Lung (tissue), 12 donors: ENCODE measurements around the gene IHH. TPM values are rescaled to one million over a fixed set of nuclear protein-coding genes. Genes with fewer than 3 reads are reported as not detected.

Experiments
- ATAC-seq: fragments of 200-7000 bp; cut with Tn5 transposase; one replicate; pipeline ENCODE4 v1.9.1; 2020; ENCODE audit warnings: moderate number of reproducible peaks; ENCODE audit not compliant: insufficient read depth, low FRiP score
- DNase-seq, 3 donors: peaks; one replicate each; pipeline ENCODE4 v3.0.0-alpha.2; 2013 to 2017
- H3K27ac ChIP-seq, 2 donors: one replicate each; pipeline ENCODE4 v1.5.1; 2013; ENCODE audit warnings: mild to moderate bottlenecking in 2 of 2, moderate library complexity in 2 of 2, control low read depth in 1 of 2, inconsistent platforms in 1 of 2, low read depth in 1 of 2, low read length in 1 of 2
- H3K27me3 ChIP-seq, 3 donors: one replicate each; pipeline ENCODE4 v1.5.1; 2013; ENCODE audit warnings: low read length in 2 of 3; ENCODE audit not compliant: control insufficient read depth in 3 of 3, insufficient read depth in 3 of 3
- H3K36me3 ChIP-seq, 4 donors: one replicate each; pipeline ENCODE4 v1.5.1; 2013; ENCODE audit warnings: low read length in 4 of 4, mild to moderate bottlenecking in 1 of 4, moderate library complexity in 1 of 4; ENCODE audit not compliant: control insufficient read depth in 4 of 4, insufficient read depth in 4 of 4
- H3K4me1 ChIP-seq, 5 donors: one replicate each; pipeline ENCODE4 v1.5.1; 2013; ENCODE audit warnings: low read length in 5 of 5, mild to moderate bottlenecking in 2 of 5, moderate library complexity in 1 of 5; ENCODE audit not compliant: control insufficient read depth in 5 of 5, insufficient read depth in 5 of 5
- H3K4me3 ChIP-seq: one replicate; pipeline ENCODE4 v1.5.1; 2013; ENCODE audit warnings: mild to moderate bottlenecking, control low read depth, moderate library complexity
- H3K9ac ChIP-seq, 2 donors: one replicate each; pipeline ENCODE4 v1.5.1; 2013; ENCODE audit warnings: low read length in 2 of 2, control low read depth in 1 of 2; ENCODE audit not compliant: insufficient read depth in 1 of 2
- H3K9me3 ChIP-seq, 4 donors: one replicate each; pipeline ENCODE4 v1.5.1; 2013; ENCODE audit warnings: low read length in 3 of 4, mild to moderate bottlenecking in 1 of 4, moderate library complexity in 1 of 4; ENCODE audit not compliant: control insufficient read depth in 4 of 4, insufficient read depth in 3 of 4
- WGBS, 2 donors: extraction: QIAGEN DNeasy Blood & Tissue Kit; methylation state at CpG; one replicate each; pipeline ENCODE4 v1.1.7; 2013; 5-methylcytosine and 5-hydroxymethylcytosine counted together
- polyA plus RNA-seq, 2 donors: library from polyadenylated mRNA; stranded (reverse); fragments of 200-250 nt; gene quantifications; one replicate each; pipeline ENCODE4 v1.2.1, GENCODE V29; 2013
- total RNA-seq, 2 donors: library from RNA; depleted of rRNA in 1 of 2; stranded (reverse); fragments of >200 nt in 1 of 2; gene quantifications; one replicate each; pipeline ENCODE4 v1.2.1, GENCODE V29; 2014 to 2021
- TF ChIP-seq, protein P1 (sequence below): IDR thresholded peaks from 2 replicates; pipeline ENCODE4 v1.5.1; 2012; ENCODE audit warnings: mild to moderate bottlenecking; ENCODE audit errors: control extremely low read depth, extremely low read depth
- donor health status: control.
- donor health status: control.
- donor health status: Bipolar disorder and iron deficiency.
- donor health status: healthy.
- donor health status: DM: yes; HTN: yes; CAD: no.

Gene IHH
- total and polyA plus RNA-seq, 4 donors: 0.55 to 4.4 (median 2.0) TPM

DNA sequence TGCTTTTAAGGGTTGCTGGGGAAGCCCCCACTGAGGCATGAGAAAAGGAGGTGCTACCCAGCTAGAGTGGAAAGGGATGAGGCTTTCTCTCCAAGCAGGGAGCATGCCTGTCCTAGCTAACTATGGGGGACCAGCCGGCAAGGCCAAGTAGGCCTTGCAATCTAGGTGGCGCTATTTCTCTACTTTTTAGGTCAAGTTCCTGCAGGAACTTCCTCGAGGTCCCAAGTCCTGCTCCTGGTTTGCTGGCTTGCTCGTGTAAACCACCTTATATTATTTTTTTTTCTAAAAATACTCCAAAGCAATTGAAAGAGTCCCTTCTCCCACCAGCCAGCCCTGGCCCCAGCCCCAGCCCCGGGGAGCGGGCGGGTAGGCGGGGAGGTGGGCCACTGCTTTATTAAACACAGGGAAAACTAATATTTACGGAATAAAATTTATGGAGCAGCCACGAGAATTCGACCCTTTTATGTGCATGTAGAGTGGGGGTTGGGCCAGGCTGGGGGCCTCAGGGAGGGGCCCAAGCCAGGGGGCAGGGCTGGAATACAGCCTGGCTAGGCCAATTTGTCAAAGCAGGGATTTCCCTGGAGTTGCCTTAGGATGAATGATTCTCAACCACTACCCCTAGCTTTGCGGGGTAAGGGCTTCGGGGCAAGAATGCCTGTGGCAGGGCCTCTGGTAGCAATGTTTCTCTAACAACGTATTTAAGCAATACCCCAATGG, 12.8 kb upstream of the IHH start:
- Histone ChIP-seq H3K36me3 (peaks cover 0 to 15% (median 7%) of the 10 kb centered on the region in 4 donors), H3K4me1 (no peaks in the 10 kb centered on the region), H3K27me3 (no peaks in the 10 kb centered on the region), H3K9me3 (no peaks in the 10 kb centered on the region), H3K27ac (no peak overlapping the region), H3K9ac (no peak overlapping the region), H3K4me3 (no peak overlapping the region)
- DNase-seq (peak; percentile 51 to 78 (median 59)), ATAC-seq (no peak)
- TF ChIP-seq, protein P1, sequence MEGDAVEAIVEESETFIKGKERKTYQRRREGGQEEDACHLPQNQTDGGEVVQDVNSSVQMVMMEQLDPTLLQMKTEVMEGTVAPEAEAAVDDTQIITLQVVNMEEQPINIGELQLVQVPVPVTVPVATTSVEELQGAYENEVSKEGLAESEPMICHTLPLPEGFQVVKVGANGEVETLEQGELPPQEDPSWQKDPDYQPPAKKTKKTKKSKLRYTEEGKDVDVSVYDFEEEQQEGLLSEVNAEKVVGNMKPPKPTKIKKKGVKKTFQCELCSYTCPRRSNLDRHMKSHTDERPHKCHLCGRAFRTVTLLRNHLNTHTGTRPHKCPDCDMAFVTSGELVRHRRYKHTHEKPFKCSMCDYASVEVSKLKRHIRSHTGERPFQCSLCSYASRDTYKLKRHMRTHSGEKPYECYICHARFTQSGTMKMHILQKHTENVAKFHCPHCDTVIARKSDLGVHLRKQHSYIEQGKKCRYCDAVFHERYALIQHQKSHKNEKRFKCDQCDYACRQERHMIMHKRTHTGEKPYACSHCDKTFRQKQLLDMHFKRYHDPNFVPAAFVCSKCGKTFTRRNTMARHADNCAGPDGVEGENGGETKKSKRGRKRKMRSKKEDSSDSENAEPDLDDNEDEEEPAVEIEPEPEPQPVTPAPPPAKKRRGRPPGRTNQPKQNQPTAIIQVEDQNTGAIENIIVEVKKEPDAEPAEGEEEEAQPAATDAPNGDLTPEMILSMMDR: peak; percentile 62
- WGBS, 2 donors: 55% methylated on average over 14 of the region's 14 CpGs

DNA sequence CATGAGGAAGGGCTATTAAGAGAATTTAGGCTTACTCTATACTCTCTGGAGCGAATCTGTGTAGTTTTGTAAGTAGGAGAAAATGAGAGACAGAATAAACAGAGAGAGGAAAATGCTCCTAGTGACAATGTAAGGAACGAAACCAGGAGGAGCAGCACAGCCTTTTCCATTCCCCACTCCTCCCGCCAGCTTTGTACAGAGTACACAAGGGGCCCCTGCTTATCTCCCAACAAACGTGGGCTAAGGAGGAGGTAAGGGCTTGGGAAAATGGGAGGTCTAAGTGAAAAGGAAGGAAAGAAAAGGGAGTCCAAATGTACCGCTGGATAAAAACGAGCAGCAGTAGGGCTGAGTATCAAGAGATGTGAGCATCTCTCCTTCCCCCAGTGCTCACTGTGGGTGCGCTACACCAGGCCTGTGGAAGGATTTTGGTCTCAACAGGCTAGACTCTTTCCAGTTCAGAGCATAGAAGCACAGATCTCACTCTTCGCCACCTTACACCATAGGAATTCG, 12.1 kb upstream of the IHH start:
- DNase-seq: no peak
- Histone ChIP-seq H3K27ac (no peak overlapping the region), H3K27me3 (no peaks in the 10 kb centered on the region), H3K4me3 (no peak overlapping the region), H3K4me1 (no peaks in the 10 kb centered on the region), H3K36me3 (peaks cover 0 to 13% (median 7%) of the 10 kb centered on the region in 4 donors), H3K9ac (no peak overlapping the region), H3K9me3 (no peaks in the 10 kb centered on the region)
- ATAC-seq: no peak
- TF ChIP-seq, protein P1: no peak
- WGBS, 2 donors: 89 to 91% methylated on average over 9 of the region's 9 CpGs

- ATAC-seq (peak; percentile 57), DNase-seq (no peak)
- peaks cover 0 to 6% (median 0%) of the 10 kb centered on the region in 4 donors for H3K36me3 ChIP-seq
- TF ChIP-seq, protein P1: no peak
- no peaks in the 10 kb centered on the region for H3K4me1 ChIP-seq
- H3K4me3 ChIP-seq: no peak overlapping the region
- no peak overlapping the region for H3K9ac ChIP-seq
- H3K27ac ChIP-seq: no peak overlapping the region
- H3K27me3 ChIP-seq: no peaks in the 10 kb centered on the region
- WGBS, 2 donors: 70 to 83% methylated on average over 6 of the region's 6 CpGs
- no peaks in the 10 kb centered on the region for H3K9me3 ChIP-seq
These were observed 10.6 kb upstream of the IHH start for GRCh38 chr2:219071131-219071816.
